NCI-H1436 (cell line): ENCODE results near the gene ADAMTS13.
A peak's percentile ranks its signal among the peaks of the same experiment; 100 is the strongest.
"Not testable (repeated sequence)": the region's sequence is repeated elsewhere in the genome, so short reads cannot be mapped to it uniquely, and the experiment has no call there.

Experiments used
- DNase-seq: peaks from one replicate; lab custom pipeline; 2025; lab: John Stamatoyannopoulos, UW

ADAMTS13 gene

GRCh38 chr9:133425049-133425632 is 3.0 kb downstream of the ADAMTS13 start:
- no peak for DNase-seq

GRCh38 chr9:133426011-133426410 is 3.8 kb downstream of the ADAMTS13 start:
- no peak for DNase-seq

GRCh38 chr9:133427658-133428348 is 5.6 kb downstream of the ADAMTS13 start:
- no peak for DNase-seq

GRCh38 chr9:133428617-133429101 is 6.5 kb downstream of the ADAMTS13 start:
- no peak for DNase-seq

GRCh38 chr9:133429214-133429613 is 7.0 kb downstream of the ADAMTS13 start:
- DNase-seq = no peak

GRCh38 chr9:133429641-133430161 is 7.5 kb downstream of the ADAMTS13 start:
- DNase-seq = no peak

GRCh38 chr9:133430244-133430643 is 8.1 kb downstream of the ADAMTS13 start:
- DNase-seq = no peak

- DNase-seq = no peak
Measured at GRCh38 chr9:133433351-133433843, 11.2 kb downstream of the ADAMTS13 start.

- DNase-seq = no peak
Measured at GRCh38 chr9:133436681-133437080, 14.5 kb downstream of the ADAMTS13 start.

GRCh38 chr9:133437753-133438531 is 15.8 kb downstream of the ADAMTS13 start:
- DNase-seq = no peak

GRCh38 chr9:133439337-133439736 is 17.2 kb downstream of the ADAMTS13 start:
- DNase-seq = no peak

- DNase-seq = no peak
Measured at GRCh38 chr9:133440874-133441273, 18.7 kb downstream of the ADAMTS13 start.

- DNase-seq = no peak
Measured at GRCh38 chr9:133441571-133441970, 19.4 kb downstream of the ADAMTS13 start.

- no peak for DNase-seq
Measured at GRCh38 chr9:133443248-133443647, 21.1 kb downstream of the ADAMTS13 start.

GRCh38 chr9:133443982-133444381 is 21.8 kb downstream of the ADAMTS13 start:
- DNase-seq = no peak

GRCh38 chr9:133445293-133445969 is 23.3 kb downstream of the ADAMTS13 start:
- DNase-seq = no peak

- DNase-seq = no peak
Measured at GRCh38 chr9:133448487-133448972, 26.4 kb downstream of the ADAMTS13 start.

- peak; percentile 35 for DNase-seq
Measured at GRCh38 chr9:133449760-133450159, 27.6 kb downstream of the ADAMTS13 start.

GRCh38 chr9:133451865-133452264 is 29.7 kb downstream of the ADAMTS13 start:
- DNase-seq = not testable (repeated sequence)

- DNase-seq = no peak
Measured at GRCh38 chr9:133452562-133452961, 30.4 kb downstream of the ADAMTS13 start.

- DNase-seq = no peak
Measured at GRCh38 chr9:133453651-133454050, 31.5 kb downstream of the ADAMTS13 start.

GRCh38 chr9:133454325-133454724 is 32.2 kb downstream of the ADAMTS13 start:
- no peak for DNase-seq
